GM18508 (cell line): Measurements from ENCODE around the gene NR2E1.

ENCODE experiments used
- ATAC-seq: cut with Tn5 transposase; IDR thresholded peaks from one replicate; pipeline ENCODE4 v1.9.1; 2021; ENCODE audit warnings: moderate number of reproducible peaks; ENCODE audit not compliant: insufficient read depth, unreplicated experiment

Gene NR2E1

DNA sequence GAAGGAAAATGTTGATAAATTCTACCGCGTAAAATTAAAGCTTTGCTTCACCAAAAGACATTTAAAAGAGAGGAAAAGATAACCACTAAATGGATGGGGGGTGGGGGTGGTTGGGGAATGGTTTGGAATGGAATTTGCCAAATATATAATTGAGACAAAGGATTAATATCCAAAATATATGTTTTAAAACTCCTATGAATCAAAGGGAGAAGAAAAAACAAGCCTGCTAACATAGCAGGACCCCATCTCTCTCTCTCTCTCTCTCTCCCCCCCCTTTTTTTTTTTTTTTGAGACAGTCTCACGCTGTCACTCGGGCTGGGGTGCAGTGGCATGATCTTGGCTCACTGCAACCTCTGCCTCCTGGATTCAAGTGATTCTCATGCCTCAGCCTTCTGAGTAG is 13.4 kb upstream of the NR2E1 start:
- no peak for ATAC-seq

DNA sequence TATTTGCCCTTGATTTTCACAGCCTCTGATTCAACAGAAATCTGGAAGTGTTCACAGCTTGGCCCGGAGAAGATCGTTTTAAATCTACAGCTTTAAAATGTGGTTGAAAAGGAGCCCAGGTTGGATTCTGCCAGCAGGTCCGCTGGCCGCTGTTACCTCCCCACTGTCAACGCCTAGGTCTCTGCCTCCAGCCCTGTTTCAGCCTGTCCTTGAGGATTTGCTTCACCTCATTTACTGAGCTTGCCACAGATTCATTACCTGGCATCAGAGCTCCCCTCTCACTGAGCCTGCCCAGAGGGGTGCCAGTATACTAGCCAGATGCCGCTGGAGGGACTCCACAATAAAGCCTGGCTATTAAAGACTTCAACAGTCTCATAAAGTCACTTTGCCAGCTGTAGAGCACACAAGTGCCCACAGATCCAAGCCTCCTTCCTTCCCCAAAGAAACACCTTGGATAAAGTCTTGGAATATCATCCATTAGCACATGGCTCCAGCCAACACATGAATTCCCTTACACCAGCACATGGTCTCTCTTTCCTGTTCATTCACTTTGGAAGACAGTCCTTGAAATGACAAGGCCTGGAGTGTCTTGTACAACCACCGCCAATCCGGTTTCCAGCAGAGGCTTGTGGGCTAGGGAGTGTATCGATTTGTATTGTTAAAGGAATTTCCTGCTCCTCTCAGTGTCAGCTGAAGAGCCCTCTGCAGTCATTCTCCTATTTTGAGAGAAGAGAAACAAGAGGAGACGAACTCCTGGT is 9.5 kb upstream of the NR2E1 start:
- no peak for ATAC-seq

GRCh38 chr6:108156938-108157233 is 8.9 kb upstream of the NR2E1 start:
- no peak for ATAC-seq

DNA sequence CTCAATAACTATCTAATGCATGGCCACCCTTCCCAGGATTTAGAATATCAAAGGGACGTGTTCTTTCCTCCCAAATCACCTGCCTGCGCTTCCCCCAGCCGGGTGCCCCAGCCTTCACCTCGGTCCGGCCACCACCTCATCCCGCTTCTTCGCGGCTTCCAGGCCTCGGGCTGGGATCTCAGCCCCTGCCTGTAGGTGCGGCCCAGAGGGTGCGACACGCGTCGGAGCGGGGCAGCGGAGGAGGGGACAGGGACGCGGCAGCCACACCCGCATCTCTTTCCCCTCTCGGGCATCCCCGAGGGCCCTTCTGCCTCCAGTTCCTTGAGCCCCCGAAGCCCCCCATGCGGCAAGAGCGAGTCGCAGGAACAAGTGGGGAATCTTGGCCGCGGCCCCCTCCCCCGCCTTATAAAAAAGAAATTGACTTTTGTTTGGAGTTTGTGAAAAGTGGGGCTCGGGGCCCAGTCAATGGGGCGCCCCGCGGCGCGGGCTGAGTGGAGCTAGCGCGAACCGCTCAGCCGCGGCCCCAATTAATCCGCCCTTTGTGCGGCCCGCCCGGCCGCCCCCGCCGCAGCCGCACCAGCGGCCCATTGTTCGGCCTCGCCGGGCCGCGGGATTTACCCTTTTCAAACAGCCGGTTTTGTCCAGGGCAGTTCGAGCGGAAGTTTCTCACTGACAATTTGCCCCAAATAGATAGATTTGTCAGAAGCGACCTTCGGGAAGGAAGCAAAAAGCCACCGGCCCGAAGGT is 8.4 kb upstream of the NR2E1 start:
- no peak for ATAC-seq

- ATAC-seq: no peak
Measured at GRCh38 chr6:108157981-108158525, 7.8 kb upstream of the NR2E1 start.

GRCh38 chr6:108159981-108160380 is 5.8 kb upstream of the NR2E1 start:
- no peak for ATAC-seq

DNA sequence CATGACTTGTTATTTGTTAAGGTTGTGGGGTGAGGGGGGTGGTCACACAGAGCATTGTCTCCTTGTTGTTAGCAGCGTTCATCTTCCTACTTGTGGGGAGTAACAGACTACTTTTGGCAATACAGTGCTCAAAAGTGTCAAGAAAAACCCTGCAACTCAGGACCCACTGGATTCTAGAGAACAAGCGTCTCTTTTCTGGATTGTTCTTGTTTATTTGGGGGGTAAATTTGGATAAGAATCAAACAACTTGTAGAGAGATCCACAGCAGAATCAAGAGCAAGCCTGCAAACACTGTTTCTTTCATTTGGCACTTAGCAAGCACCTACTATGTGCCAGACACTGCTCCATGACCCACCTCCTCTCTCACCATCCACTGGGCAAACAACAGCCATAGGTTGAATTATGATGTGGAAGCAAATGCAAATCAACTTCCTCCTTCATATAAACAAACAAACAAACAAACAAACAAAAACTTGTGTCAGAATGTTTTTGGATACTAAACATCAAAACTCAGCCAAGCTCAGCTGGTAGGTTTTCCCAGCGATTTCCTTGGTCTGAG is 4.0 kb upstream of the NR2E1 start:
- ATAC-seq: no peak

- no peak for ATAC-seq
Measured at GRCh38 chr6:108163267-108163643, 2.6 kb upstream of the NR2E1 start.

DNA sequence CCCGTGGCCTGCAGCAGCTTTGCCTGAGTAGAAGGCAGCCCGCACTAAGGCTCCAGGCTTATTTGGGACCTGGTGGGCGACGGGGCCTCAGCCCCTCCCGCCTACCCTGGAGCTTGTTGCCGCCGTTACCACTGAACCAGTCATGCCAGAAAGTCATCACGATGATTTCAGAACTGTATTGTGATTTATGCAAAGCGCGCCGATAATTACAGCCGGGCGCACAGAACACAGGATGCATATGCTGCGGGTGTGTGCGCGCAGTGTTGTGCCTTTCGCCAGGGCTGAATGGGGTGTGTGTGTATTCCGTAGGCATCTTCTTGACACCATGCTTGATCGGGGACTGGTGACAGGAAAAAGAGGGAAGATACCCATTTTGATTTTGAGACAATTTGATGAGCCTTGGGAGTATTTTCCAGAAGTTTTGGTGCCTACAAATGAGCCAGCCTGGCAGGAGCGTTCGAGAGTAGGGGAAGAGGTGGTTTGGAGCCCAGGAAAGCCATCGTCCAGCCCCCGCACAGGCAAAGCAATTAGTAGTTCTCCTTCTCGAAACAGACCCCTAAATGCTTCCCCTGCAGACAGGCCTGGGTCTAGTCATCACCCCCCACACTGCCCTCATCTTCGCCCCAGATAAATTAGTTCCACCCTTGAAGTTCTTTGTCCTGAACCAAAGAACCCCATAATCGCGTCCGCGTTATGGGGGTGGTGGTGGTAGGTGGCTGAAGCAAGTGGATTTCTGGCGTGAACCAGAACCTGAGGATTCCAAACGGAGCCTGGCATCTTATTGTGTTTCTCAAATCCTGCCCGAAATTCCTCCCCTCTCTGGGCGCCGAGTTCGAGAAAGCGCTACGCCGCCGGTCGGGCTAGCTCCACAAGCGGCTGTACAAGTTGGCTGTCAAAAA is 1.9 kb upstream of the NR2E1 start:
- no peak for ATAC-seq

DNA sequence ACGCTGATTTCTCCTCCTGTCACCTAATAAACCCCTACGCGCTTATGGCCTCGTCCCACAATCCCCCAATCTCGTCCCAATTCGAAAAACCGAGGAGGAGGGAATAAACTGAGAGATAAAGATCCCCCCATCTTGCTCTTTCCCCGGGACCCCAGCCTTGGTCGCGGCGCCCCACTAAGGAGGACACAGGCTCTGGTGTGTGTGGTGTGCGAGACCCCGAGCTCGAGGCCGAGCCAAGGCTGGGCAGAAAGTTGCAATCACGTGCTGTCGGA is 1.3 kb upstream of the NR2E1 start:
- ATAC-seq: no peak

DNA sequence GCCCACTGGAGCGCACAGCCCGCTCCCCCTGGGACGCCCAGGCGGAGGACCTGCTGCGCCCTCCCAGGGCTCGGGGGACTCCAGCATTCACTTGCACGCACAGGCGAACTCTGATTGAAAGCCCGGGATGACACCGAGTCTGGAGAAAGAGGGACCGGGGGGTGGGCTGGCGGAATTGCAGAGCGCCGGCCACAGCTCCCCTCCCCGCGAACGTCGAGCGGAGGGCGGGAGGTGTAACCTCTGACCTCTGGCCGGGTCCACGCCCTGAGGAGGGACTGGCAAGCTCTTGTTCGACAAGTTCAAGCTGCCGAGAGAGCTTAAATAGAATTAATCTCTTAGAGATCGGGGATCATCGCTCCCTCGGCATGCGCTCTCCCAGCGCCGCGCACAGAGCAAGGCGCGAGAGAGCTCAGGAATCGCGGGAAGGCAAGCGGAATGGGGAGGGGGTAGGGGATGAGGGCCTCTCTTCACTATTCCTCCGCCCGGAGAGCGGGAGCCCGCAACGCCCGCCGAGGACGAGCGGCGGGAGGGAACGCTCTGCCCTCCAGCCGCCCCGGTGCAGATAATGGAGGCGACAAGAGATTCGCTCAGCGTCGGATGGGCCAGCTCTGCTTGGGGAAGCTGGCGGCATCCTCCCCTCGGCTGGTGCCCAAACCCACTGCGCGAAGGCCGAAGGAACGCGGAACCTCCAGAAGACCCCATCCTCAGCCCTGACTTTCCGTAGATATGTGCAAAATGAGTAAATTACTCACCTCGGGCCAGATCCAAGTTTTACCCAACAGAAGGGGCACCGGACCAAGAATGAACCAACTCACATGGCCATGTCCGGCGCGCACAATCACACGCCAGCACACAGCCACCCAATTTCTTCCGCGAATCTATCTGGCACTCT is 761 bp upstream of the NR2E1 start:
- no peak for ATAC-seq

DNA sequence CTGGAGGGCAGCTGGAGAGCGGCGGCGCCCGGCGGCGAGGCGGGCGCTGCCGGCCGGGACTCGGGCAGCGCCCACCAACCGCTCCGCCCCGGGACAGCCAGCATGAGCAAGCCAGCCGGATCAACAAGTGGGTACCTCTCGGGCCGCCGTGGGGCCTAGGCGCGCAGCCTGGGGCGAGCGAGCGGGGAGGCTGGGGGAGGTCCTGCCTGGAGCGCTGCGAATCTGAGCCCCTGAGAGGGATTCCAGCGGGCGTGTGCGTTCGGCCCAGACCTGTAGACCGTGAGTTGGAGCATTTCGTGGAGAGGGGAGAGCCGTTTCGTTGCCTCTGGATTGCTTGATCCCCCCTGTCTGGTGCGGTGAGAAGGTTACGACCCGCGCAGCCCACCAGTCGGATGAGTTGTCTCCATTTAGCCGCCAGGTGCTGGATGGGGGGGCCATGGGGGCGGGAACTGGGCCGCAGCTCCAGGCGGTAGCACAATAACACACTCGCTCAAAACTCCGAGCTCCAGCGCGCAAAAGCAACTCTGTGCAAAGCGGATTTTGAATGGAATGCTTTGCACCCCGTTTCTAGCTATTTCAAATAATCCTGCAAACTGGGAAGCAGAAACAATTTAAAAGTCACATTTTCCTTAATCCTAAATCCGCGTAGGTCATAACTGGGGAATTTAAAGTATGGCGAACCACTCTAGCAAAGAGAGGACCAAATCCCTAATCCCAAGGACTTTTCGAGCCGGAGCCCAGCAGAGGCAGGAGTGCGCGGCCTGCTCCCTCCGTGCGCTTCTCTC is 1.0 kb downstream of the NR2E1 start:
- ATAC-seq: no peak

- ATAC-seq: no peak
Measured at GRCh38 chr6:108167449-108168089, 1.7 kb downstream of the NR2E1 start.

DNA sequence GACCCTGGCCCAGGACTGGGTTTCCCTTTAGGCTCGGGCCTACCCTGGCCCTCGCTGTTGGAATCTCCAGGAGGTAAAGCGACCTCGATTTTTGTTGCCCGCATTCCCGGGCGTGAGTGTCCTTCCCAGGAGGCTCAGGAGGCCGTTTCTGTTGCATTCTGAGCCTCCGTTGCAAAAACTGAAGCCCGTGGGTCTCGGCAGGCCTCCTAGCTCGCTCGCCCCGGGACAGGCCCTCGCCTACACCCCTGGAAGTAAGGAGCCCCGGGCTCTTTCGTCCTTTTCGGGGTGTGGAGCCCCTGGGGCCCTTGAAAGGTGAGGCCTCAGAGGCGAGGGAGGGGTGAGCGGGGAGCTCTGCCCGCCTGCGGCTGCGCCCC is 2.3 kb downstream of the NR2E1 start:
- no peak for ATAC-seq

GRCh38 chr6:108168501-108169463 is 3.0 kb downstream of the NR2E1 start:
- no peak for ATAC-seq

DNA sequence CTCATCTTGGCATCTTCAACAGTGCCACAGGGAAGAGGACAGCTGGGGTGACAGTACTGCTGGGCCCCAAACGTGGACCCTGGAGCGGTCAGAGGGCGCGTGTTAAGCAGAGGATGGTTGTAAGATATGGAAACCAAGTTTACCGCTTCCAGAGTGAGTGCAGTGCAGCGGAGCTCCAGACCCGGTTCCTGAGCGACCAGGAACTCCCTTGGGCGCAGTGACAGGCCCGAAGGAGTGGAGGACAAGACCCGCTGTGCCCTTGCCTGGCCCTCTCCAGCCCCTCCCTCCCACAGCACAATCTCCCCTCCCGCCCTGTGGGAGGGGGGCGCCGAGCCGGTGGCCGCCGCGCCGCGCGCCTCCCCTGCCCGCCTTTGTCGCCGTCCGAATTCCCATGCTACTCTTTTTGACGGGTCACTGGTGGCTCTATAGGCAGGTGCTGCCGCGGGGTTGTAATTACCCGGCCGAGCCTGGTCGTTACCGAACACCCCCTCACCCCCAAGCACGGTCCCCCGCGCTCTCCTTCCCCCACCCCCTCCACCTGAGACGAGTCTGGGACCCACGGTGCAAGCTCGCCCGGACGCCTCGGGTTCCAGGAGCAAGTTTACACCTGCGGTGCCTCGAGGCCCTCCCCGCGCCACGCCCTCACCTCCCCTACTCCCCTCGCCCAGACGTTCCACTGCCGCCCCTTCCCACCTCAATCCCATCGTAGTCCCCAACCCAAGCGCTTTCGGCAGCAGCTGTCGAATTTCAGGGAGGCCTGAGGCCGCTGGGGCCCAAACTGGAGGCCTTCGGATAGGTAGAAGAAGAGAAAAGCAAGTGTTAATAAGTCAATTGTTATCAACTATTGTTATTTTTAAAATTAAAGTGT is 3.9 kb downstream of the NR2E1 start:
- no peak for ATAC-seq
